Measurements from ENCODE around the gene TMEM31. TPM values are rescaled to one million over a fixed set of nuclear protein-coding genes. Genes with fewer than 3 reads are reported as not detected.

TMEM31 gene
- total RNA-seq, 1 experiment from 2014 or later: not detected

DNA sequence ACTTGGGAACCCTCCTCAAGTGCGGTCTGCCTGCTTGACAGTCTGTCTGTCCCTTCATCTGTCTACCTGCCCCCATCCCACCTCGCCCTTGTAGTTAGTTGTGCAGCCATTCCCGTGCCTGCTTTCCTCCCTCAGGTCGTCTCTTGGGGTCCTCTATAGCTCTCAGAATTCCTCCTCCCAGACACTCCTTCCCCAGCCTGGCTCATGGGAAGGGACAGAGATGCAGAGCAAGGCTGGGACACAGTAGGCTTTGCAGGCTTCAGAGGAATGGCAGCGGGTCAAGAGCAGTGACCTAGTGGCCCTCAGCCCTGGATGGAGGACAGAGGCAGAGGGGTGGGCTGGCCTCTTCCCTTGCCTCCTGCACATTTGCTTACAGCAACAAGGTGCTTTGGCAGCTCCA, 18.3 kb downstream of the TMEM31 start:
- ChIA-PET CTCF (no interaction called here), POLR2A (ENCODE audit: unreplicated experiment) (no interaction called here)
- Histone ChIP-seq H3K9me2 (ENCODE audit: insufficient read depth) (no peaks in the 10 kb centered on the region), H3K4me3 (no peak overlapping the region), H3K9me3 (ENCODE audit: insufficient read depth, low read depth) (no peaks in the 10 kb centered on the region), H3F3A (ENCODE audit: insufficient read depth, low read depth) (no peaks in the 10 kb centered on the region), H3K4me1 (replicated peaks; ENCODE audit: insufficient read depth) (no peaks in the 10 kb centered on the region), H3K79me2 (ENCODE audit: low read depth) (no peaks in the 10 kb centered on the region), H2AFZ (no peak overlapping the region), H3K36me3 (ENCODE audit: low read depth) (no peaks in the 10 kb centered on the region), H4K20me1 (ENCODE audit: insufficient read depth) (no peaks in the 10 kb centered on the region), H3K4me2 (no peak overlapping the region), H3K27ac (no peak overlapping the region), H3K27me3 (ENCODE audit: insufficient read depth, low read depth) (0 out of 2 replicates have a peak, but pooled peaks cover 3% of the 10 kb centered on the region)
- no TSS peak for BruUV-seq (replicated peaks)
- no peak for DNase-seq
- TF ChIP-seq, protein P1, sequence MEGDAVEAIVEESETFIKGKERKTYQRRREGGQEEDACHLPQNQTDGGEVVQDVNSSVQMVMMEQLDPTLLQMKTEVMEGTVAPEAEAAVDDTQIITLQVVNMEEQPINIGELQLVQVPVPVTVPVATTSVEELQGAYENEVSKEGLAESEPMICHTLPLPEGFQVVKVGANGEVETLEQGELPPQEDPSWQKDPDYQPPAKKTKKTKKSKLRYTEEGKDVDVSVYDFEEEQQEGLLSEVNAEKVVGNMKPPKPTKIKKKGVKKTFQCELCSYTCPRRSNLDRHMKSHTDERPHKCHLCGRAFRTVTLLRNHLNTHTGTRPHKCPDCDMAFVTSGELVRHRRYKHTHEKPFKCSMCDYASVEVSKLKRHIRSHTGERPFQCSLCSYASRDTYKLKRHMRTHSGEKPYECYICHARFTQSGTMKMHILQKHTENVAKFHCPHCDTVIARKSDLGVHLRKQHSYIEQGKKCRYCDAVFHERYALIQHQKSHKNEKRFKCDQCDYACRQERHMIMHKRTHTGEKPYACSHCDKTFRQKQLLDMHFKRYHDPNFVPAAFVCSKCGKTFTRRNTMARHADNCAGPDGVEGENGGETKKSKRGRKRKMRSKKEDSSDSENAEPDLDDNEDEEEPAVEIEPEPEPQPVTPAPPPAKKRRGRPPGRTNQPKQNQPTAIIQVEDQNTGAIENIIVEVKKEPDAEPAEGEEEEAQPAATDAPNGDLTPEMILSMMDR (conservative IDR thresholded peaks at IDR 0.05): no peak
- TF ChIP-seq EZH2 (IDR thresholded peaks at IDR 0.05; ENCODE audit: low read depth): no peak
- intact Hi-C loops (cut with micrococcal nuclease; ENCODE audit: unreplicated experiment): no loop called here

DNA sequence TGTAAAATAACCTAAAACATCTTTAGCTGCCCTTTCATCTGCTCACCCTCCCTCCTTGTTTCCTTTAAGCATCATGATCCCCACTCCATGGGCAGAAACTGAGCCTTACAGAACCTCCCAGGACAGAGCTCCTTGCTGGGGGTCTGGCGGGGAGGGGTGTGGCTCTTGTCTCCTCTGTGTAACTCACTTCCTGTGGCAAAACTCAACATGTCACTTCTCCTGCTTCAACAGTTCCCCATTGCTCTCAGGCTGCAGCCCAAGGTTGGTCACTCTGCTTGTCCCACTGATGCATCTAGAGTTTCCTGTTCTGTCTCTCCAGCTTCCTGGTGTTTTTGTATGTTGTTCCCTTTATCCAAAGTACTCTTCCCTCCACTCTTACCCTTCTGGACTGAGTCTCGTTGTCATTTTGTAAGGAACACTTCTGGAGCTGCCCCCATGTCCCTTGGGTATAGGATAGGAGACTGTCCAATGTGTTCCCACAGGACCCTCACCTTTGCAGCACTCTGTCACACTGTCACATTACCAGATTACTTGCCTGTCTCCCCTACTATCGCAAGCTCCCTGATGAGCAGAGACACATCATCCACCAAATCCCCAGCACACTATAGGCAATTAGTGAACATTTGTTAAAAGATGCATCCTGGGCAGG, 19.6 kb downstream of the TMEM31 start:
- no peak overlapping the region for H3K4me2 ChIP-seq
- H3K27ac ChIP-seq: no peak overlapping the region
- DNase-seq: no peak
- H4K20me1 ChIP-seq (ENCODE audit: insufficient read depth): no peaks in the 10 kb centered on the region
- POLR2A ChIA-PET (ENCODE audit: unreplicated experiment): no interaction called here
- no peaks in the 10 kb centered on the region for H3K4me1 ChIP-seq (replicated peaks; ENCODE audit: insufficient read depth)
- H3F3A ChIP-seq (ENCODE audit: insufficient read depth, low read depth): no peaks in the 10 kb centered on the region
- H2AFZ ChIP-seq: no peak overlapping the region
- 0 out of 2 replicates have a peak, but pooled peaks cover 3% of the 10 kb centered on the region for H3K27me3 ChIP-seq (ENCODE audit: insufficient read depth, low read depth)
- H3K79me2 ChIP-seq (ENCODE audit: low read depth): no peaks in the 10 kb centered on the region
- no peak overlapping the region for H3K4me3 ChIP-seq
- intact Hi-C loops (cut with micrococcal nuclease; ENCODE audit: unreplicated experiment): no loop called here
- CTCF ChIA-PET: no interaction called here
- H3K9me3 ChIP-seq (ENCODE audit: insufficient read depth, low read depth): no peaks in the 10 kb centered on the region
- no peaks in the 10 kb centered on the region for H3K36me3 ChIP-seq (ENCODE audit: low read depth)
- no peak for TF ChIP-seq EZH2 (IDR thresholded peaks at IDR 0.05; ENCODE audit: low read depth)
- TF ChIP-seq, protein P1 (conservative IDR thresholded peaks at IDR 0.05): no peak
- no TSS peak for BruUV-seq (replicated peaks)
- no peaks in the 10 kb centered on the region for H3K9me2 ChIP-seq (ENCODE audit: insufficient read depth)

DNA sequence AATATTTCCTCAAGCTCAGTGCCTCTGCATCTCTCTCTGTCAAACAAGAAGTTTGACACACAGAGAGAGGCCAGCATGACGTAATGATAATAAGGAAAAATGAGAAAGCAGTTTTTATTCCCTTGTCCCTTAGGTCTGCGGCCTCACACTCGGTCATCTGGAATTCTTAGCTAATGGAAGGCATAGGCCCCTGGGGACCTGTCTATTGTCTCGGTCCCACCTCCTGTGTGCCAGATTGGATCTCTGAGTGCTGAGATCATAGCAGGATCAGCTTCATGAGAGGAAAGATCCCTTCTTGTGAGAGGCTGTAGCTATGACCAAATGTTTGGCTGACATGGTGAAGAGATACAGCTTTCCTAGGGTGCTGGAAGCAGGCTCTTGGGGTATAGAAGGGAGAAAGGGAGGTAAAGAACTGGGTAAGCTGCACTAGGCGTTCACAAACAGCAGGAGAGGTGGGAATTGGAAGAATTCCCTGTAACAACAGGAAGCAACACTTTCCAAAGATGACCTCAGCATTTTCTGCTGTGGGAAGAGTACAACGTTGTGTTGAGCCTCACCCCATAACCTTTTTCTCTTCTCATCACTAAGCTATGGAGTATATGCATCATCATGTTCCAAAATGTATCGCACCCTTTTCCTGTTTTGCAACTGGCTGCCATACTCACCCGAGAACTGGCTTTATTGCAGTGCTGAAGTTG, 20.2 kb downstream of the TMEM31 start:
- H3K79me2 ChIP-seq (ENCODE audit: low read depth): no peaks in the 10 kb centered on the region
- H3K9me3 ChIP-seq (ENCODE audit: insufficient read depth, low read depth): no peaks in the 10 kb centered on the region
- no peaks in the 10 kb centered on the region for H3F3A ChIP-seq (ENCODE audit: insufficient read depth, low read depth)
- no peaks in the 10 kb centered on the region for H3K36me3 ChIP-seq (ENCODE audit: low read depth)
- no peak overlapping the region for H2AFZ ChIP-seq
- DNase-seq: no peak
- no peaks in the 10 kb centered on the region for H4K20me1 ChIP-seq (ENCODE audit: insufficient read depth)
- H3K27me3 ChIP-seq (ENCODE audit: insufficient read depth, low read depth): 0 out of 2 replicates have a peak, but pooled peaks cover 3% of the 10 kb centered on the region
- no peaks in the 10 kb centered on the region for H3K9me2 ChIP-seq (ENCODE audit: insufficient read depth)
- no peak overlapping the region for H3K4me2 ChIP-seq
- POLR2A ChIA-PET (ENCODE audit: unreplicated experiment): no interaction called here
- no peaks in the 10 kb centered on the region for H3K4me1 ChIP-seq (replicated peaks; ENCODE audit: insufficient read depth)
- H3K4me3 ChIP-seq: no peak overlapping the region
- intact Hi-C loops (cut with micrococcal nuclease; ENCODE audit: unreplicated experiment): no loop called here
- CTCF ChIA-PET: interaction anchor here (0.6 kb wide), 1 partner anchor 101 kb away, joined by 4 read pairs; no protein-coding TSS in a partner anchor
- no TSS peak for BruUV-seq (replicated peaks)
- no peak overlapping the region for H3K27ac ChIP-seq
- no peak for TF ChIP-seq EZH2 (IDR thresholded peaks at IDR 0.05; ENCODE audit: low read depth)
- TF ChIP-seq, protein P1 (conservative IDR thresholded peaks at IDR 0.05): no peak

Measured in PC-9 (cell line).